BJ (cell line): ENCODE results near the gene SPARCL1. TPM values are rescaled to one million over a fixed set of nuclear protein-coding genes. Genes with fewer than 3 reads are reported as not detected.
A peak's percentile ranks its signal among the peaks of the same experiment; 100 is the strongest.

Experiments
- CTCF ChIA-PET: fragments of 350-600 bp; formaldehyde crosslinking; extraction: SDS; loops from one replicate; lab custom pipeline; 2021; ENCODE audit warnings: antibody characterized with exemption, inconsistent platforms; lab: Yijun Ruan, JAX
- POLR2A ChIA-PET: fragments of 300-600 bp; sonication (Branson Sonifier 250); formaldehyde crosslinking; extraction: SDS; loops from one replicate; lab custom pipeline; 2021; ENCODE audit warnings: antibody characterized with exemption; lab: Charles Lee
- DNase-seq: peaks from one replicate; pipeline ENCODE4 v3.0.0-alpha.2; 2011; ENCODE audit warnings: low read depth
- H3K27me3 ChIP-seq: 2 replicates; pipeline ENCODE4 v1.6.0; 2011; ENCODE audit warnings: low read length; ENCODE audit not compliant: control insufficient read depth, insufficient read depth
- H3K36me3 ChIP-seq: 2 replicates; pipeline ENCODE4 v1.5.1; 2011; ENCODE audit warnings: low read length; ENCODE audit not compliant: control insufficient read depth, insufficient read depth
- H3K4me3 ChIP-seq: 2 replicates; pipeline ENCODE4 v1.5.1; 2011; ENCODE audit warnings: low read depth, mild to moderate bottlenecking, control low read depth, low read length
- polyA plus RNA-seq: library from polyadenylated mRNA; depleted of rRNA; stranded (reverse); fragments of >200 nt; gene quantifications from 2 replicates; pipeline ENCODE4 v1.2.3, GENCODE V29; 2011
- TF ChIP-seq, protein P1 (sequence below): IDR thresholded peaks from 2 replicates; pipeline ENCODE4 v1.5.1; 2011; ENCODE audit warnings: low read depth, mild to moderate bottlenecking, control low read depth, inconsistent platforms, low read length, moderate library complexity; ENCODE audit not compliant: insufficient read depth

SPARCL1 gene
- polyA plus RNA-seq, 1 experiment = not detected

DNA sequence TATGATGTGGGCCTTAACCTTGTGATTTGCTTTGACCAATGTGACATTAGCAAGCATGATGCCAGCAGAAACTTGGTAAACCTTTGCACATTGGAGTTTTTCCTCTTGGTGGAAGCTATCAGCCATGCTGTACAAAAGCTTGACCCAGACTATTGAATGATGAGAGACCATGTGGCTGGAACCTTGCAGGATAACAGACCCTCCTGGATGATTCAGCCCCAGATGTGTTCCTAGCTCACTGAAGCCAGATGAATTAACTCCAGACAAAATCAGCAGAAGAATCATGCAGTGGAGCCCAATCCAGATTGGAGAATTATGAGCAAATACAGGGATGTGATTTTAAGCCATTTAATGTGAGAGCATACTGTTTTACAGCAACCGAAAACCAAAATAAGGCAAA is 16.8 kb downstream of the SPARCL1 start:
- ChIA-PET CTCF (no interaction called here), POLR2A (no interaction called here)
- no peak overlapping the region for H3K4me3 ChIP-seq
- no peaks in the 10 kb centered on the region; the same call in 1 of the 2 replicates for H3K27me3 ChIP-seq
- no peaks in the 10 kb centered on the region for H3K36me3 ChIP-seq
- TF ChIP-seq, protein P1, sequence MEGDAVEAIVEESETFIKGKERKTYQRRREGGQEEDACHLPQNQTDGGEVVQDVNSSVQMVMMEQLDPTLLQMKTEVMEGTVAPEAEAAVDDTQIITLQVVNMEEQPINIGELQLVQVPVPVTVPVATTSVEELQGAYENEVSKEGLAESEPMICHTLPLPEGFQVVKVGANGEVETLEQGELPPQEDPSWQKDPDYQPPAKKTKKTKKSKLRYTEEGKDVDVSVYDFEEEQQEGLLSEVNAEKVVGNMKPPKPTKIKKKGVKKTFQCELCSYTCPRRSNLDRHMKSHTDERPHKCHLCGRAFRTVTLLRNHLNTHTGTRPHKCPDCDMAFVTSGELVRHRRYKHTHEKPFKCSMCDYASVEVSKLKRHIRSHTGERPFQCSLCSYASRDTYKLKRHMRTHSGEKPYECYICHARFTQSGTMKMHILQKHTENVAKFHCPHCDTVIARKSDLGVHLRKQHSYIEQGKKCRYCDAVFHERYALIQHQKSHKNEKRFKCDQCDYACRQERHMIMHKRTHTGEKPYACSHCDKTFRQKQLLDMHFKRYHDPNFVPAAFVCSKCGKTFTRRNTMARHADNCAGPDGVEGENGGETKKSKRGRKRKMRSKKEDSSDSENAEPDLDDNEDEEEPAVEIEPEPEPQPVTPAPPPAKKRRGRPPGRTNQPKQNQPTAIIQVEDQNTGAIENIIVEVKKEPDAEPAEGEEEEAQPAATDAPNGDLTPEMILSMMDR = no peak
- no peak for DNase-seq

DNA sequence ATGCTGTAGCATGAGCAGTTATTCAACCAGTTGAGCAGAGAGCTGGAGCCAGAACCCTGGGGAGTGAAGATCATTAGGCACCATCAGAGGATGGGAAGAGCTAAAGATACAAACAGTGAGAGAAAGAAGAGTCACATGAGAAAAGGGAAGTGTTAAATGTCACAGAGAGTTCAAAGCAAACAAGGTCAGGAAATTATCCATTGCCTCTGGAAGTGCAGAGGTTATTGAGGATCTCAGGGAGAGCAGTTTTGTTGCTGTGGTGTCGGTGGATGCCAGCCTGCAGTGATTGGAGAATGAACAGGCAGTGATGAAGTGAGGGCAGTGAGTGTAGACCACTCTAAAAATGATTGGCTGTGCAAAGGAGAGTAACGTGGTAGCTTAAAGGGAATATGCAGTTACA is 17.7 kb downstream of the SPARCL1 start:
- Histone ChIP-seq H3K4me3 (no peak overlapping the region), H3K36me3 (no peaks in the 10 kb centered on the region), H3K27me3 (no peaks in the 10 kb centered on the region; the same call in 1 of the 2 replicates)
- CTCF ChIA-PET = no interaction called here
- POLR2A ChIA-PET = no interaction called here
- no peak for DNase-seq
- TF ChIP-seq, protein P1 = no peak

DNA sequence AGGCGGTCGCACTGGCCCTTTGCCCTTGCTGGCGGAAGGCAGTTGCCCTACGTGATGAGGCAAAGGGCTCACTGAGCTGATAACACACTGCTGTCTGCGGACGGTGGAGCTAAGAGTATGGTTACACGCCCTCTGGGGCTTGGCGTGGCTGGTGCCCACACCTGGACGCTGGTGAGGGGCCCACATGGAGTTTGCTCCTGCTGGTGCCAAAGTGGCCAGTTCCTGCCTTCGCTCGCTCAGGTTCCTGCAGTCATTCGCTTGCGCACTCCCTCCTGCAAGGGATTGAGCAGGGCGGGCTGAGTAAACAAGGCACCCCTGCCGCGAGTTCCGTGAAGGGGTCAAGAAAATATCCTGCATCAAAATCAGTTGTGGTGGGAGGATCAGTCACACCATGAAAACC is 18.4 kb downstream of the SPARCL1 start:
- ChIA-PET POLR2A (no interaction called here), CTCF (interaction anchor here (0.7 kb wide), 1 partner anchor 338 kb away, joined by 3 read pairs; no protein-coding TSS in a partner anchor)
- TF ChIP-seq, protein P1 = no peak
- Histone ChIP-seq H3K36me3 (no peaks in the 10 kb centered on the region), H3K4me3 (no peak overlapping the region), H3K27me3 (no peaks in the 10 kb centered on the region)
- no peak for DNase-seq

DNA sequence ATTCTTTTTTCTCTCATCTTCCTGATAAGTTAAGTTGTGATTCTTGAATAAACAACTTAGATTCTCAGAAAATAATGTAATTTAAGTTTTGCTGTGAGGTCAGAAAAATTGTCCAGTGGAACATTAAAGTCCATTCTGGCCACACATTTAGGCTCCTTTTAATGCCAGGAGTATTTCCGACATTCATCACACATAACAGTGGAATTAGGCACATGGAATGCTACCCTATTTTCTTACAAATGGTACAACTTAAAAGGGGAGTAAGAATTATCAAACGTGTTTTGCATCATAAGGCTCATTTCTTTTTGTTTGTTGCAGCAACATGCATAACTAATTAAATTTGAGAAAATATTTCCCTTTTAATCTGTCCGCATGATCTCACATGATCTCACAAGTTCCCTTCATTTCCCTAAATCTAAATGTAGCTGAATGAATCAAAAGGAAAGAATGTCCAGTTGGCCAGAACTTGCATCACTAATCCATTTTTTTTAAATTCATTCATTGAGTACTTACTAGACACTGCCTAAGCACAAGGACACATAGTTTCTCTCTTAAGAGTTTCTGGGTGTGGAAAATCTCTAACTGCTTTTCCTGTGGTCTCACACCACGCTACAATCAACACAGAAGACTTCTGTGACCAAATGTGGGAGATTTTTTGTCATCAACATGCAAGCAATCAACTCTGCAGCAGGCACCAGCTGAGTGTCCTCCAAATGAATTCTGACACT is 22.0 kb downstream of the SPARCL1 start:
- Histone ChIP-seq H3K27me3 (no peaks in the 10 kb centered on the region), H3K36me3 (no peaks in the 10 kb centered on the region), H3K4me3 (no peak overlapping the region)
- ChIA-PET CTCF (no interaction called here), POLR2A (no interaction called here)
- TF ChIP-seq, protein P1 = no peak
- DNase-seq = peak; percentile 95

DNA sequence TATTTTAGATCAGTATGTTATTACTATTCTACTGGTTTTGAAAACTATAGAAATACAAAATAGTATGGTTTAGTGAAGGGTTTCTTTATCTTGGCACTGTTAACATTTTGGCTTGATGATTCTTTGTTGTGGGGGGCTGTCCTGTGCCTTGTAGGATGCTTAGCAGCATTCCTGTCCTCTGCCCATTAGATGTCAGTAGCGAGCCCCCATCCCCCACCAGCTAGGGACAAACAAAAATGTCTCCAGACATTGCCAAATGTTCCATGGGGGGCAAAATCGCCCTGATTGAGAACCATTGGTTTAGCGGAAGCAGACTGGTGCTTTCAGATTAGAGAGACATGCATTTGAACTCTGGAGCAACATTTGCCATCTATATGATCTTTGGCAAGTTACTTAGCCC is 23.3 kb downstream of the SPARCL1 start:
- H3K36me3 ChIP-seq = no peaks in the 10 kb centered on the region
- ChIA-PET POLR2A (interaction anchor here (0.5 kb wide), 1 partner anchor 356 kb away, joined by 3 read pairs; no protein-coding TSS in a partner anchor), CTCF (no interaction called here)
- TF ChIP-seq, protein P1 = no peak
- H3K27me3 ChIP-seq = no peaks in the 10 kb centered on the region
- no peak overlapping the region for H3K4me3 ChIP-seq
- DNase-seq = no peak
